Loucy (cell line): ENCODE results near the gene CHD6.

Experiments
- H2AFZ ChIP-seq: fragments of 200-600 bp; sonication (generic); 2 replicates; pipeline ENCODE4 v1.6.0; 2016; ENCODE audit warnings: antibody characterized with exemption, mild to moderate bottlenecking, low read length, moderate library complexity
- H3F3A ChIP-seq: fragments of 200-600 bp; 2 replicates; pipeline ENCODE4 v1.6.0; 2016; ENCODE audit warnings: antibody characterized with exemption, low read depth, mild to moderate bottlenecking
- H3K27me3 ChIP-seq: fragments of 200-600 bp; sonication (generic); 2 replicates; pipeline ENCODE4 v1.6.1; 2014; ENCODE audit warnings: low read length, mild to moderate bottlenecking; ENCODE audit not compliant: insufficient read depth, poor library complexity, severe bottlenecking
- H3K36me3 ChIP-seq: fragments of 200-600 bp; sonication (generic); 2 replicates; pipeline ENCODE4 v1.6.1; 2016; ENCODE audit warnings: low read length; ENCODE audit not compliant: insufficient read depth
- H3K4me1 ChIP-seq: fragments of 200-600 bp; sonication (generic); 2 replicates; pipeline ENCODE4 v1.5.1; 2014; ENCODE audit warnings: low read length, mild to moderate bottlenecking; ENCODE audit not compliant: insufficient read depth, poor library complexity, severe bottlenecking
- H3K4me2 ChIP-seq: fragments of 200-600 bp; sonication (generic); 2 replicates; pipeline ENCODE4 v1.6.0; 2014; ENCODE audit warnings: antibody characterized with exemption, low read length, low read depth, mild to moderate bottlenecking; ENCODE audit not compliant: poor library complexity, severe bottlenecking
- H3K4me3 ChIP-seq: fragments of 200-600 bp; sonication (generic); 2 replicates; pipeline ENCODE4 v1.5.1; 2014; ENCODE audit warnings: low read length, mild to moderate bottlenecking, mixed read lengths; ENCODE audit not compliant: poor library complexity, severe bottlenecking
- H3K79me2 ChIP-seq: fragments of 200-600 bp; sonication (generic); 2 replicates; pipeline ENCODE4 v1.6.1; 2014; ENCODE audit warnings: low read length; ENCODE audit not compliant: insufficient read depth
- H3K9ac ChIP-seq: fragments of 200-600 bp; sonication (generic); 2 replicates; pipeline ENCODE4 v1.6.0; 2014; ENCODE audit warnings: mild to moderate bottlenecking, low read depth, low read length, moderate library complexity; ENCODE audit not compliant: poor library complexity, severe bottlenecking
- H3K9me2 ChIP-seq: fragments of 200-600 bp; sonication (generic); replicated peaks from 2 replicates; pipeline ENCODE4 v1.6.1; 2016; ENCODE audit warnings: low read depth, low read length, mixed read lengths
- H3K9me3 ChIP-seq: fragments of 200-600 bp; sonication (generic); 2 replicates; pipeline ENCODE4 v1.6.1; 2014; ENCODE audit warnings: mild to moderate bottlenecking, antibody characterized with exemption, low read length, low read depth; ENCODE audit not compliant: insufficient read depth
- H4K20me1 ChIP-seq: fragments of 200-600 bp; sonication (generic); 2 replicates; pipeline ENCODE4 v1.6.0; 2014; ENCODE audit warnings: antibody characterized with exemption, low read length, mild to moderate bottlenecking; ENCODE audit not compliant: insufficient read depth, poor library complexity, severe bottlenecking
- EZH2phosphoT487 ChIP-seq: fragments of 200-600 bp; IDR thresholded peaks from 2 replicates; pipeline ENCODE4 v1.6.1; 2018; ENCODE audit warnings: antibody characterized with exemption, mild to moderate bottlenecking, moderate library complexity, borderline replicate concordance
- TF ChIP-seq, protein P1 (sequence below): fragments of 200-600 bp; sonication (generic); conservative IDR thresholded peaks from 2 replicates; pipeline ENCODE4 v1.5.1; 2014; ENCODE audit warnings: mild to moderate bottlenecking, antibody characterized with exemption, low read length

The CHD6 gene

DNA sequence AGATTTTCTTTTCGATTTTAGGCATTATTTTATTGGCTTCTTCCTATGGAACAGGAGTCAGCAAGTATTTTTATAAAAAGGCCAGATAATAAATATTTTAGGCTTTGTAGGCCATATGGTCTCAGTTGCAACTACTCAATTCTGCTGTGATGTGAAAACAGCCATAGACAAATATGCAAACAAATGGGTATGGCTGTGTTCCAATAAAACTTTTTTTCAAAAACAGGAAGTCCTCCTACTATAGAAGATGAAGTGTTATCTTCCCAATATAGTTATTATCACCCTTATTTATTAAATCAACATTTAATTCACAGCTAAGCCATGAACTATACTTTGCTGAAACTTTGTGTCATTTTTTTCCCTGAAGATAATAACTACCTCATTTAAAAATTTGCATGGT is 57.2 kb downstream of the CHD6 start:
- no peak overlapping the region for H3K9ac ChIP-seq
- no peaks in the 10 kb centered on the region for H3K36me3 ChIP-seq
- H3F3A ChIP-seq = no peaks in the 10 kb centered on the region; the same call in 1 of the 2 replicates
- H3K9me3 ChIP-seq = no peaks in the 10 kb centered on the region
- H3K9me2 ChIP-seq = no peaks in the 10 kb centered on the region
- no peaks in the 10 kb centered on the region for H3K27me3 ChIP-seq
- H3K4me3 ChIP-seq = no peak overlapping the region
- H3K4me2 ChIP-seq = no peak overlapping the region
- no peak overlapping the region for H2AFZ ChIP-seq
- H4K20me1 ChIP-seq = peaks cover 51% of the 10 kb centered on the region
- H3K79me2 ChIP-seq = peaks cover 95% of the 10 kb centered on the region
- peaks cover 3% of the 10 kb centered on the region for H3K4me1 ChIP-seq
- TF ChIP-seq EZH2phosphoT487 = no peak
- TF ChIP-seq, protein P1, sequence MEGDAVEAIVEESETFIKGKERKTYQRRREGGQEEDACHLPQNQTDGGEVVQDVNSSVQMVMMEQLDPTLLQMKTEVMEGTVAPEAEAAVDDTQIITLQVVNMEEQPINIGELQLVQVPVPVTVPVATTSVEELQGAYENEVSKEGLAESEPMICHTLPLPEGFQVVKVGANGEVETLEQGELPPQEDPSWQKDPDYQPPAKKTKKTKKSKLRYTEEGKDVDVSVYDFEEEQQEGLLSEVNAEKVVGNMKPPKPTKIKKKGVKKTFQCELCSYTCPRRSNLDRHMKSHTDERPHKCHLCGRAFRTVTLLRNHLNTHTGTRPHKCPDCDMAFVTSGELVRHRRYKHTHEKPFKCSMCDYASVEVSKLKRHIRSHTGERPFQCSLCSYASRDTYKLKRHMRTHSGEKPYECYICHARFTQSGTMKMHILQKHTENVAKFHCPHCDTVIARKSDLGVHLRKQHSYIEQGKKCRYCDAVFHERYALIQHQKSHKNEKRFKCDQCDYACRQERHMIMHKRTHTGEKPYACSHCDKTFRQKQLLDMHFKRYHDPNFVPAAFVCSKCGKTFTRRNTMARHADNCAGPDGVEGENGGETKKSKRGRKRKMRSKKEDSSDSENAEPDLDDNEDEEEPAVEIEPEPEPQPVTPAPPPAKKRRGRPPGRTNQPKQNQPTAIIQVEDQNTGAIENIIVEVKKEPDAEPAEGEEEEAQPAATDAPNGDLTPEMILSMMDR = no peak

DNA sequence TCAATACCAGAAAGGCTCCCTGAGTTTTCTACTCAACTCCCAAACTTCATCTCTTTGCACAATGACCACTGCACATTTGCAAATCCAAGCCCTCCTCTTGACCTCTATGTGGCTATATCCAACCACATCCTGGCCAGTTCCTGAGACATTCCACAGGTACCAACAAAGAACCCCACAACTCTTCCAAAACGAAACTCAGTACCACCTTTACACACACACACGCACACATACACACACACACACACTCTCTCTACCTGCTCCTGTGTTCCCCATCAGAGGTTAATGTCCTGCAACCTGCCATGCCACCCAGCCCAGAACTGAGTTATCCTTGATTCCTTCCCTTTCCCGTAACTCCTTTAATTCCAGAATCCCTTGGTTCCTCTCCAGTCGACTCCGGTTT is 58.5 kb downstream of the CHD6 start:
- Histone ChIP-seq H2AFZ (no peak overlapping the region), H3K4me1 (peaks cover 3% of the 10 kb centered on the region), H3K4me2 (no peak overlapping the region), H3K9ac (no peak overlapping the region), H3F3A (no peaks in the 10 kb centered on the region; the same call in 1 of the 2 replicates), H3K36me3 (no peaks in the 10 kb centered on the region), H3K9me3 (no peaks in the 10 kb centered on the region), H3K9me2 (no peaks in the 10 kb centered on the region), H3K27me3 (no peaks in the 10 kb centered on the region), H3K79me2 (peaks cover 84% of the 10 kb centered on the region), H4K20me1 (peaks cover 51% of the 10 kb centered on the region), H3K4me3 (no peak overlapping the region)
- TF ChIP-seq, protein P1 = no peak
- no peak for TF ChIP-seq EZH2phosphoT487

DNA sequence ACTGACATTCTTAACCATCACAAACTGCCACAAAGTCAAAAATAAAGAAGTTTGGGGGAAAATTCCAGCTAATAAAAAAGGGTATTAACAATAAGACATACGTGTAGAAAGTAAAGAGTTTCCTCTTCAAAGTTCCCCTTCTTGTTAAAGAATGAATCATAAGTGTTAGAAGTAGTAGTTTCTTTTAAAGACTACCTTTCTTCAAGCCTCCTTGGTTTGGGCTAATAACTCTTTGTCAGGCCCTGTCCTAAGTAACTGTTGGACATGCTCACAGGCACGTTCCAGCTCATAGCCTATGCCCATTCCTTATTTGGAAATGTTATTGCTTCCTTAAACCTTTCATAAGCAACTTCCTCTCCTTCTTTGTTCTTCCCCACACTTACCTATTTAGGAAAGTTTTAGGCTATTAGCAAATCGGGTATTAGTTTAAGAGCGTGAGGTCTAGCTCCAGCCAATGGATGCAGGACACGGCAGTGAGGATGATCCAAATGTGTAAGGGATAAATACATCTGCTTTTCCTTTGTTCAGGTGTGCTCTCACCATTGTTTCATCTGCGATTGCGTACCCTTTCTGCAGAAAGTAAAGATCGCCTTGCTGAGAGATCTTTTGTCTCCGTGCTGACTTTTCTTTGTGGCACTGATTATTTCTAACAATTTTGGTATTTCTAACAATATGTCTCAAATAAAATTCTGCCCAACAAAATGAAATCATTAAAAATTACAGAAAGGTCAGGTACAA is 64.9 kb downstream of the CHD6 start:
- no peak overlapping the region for H3K9ac ChIP-seq
- peaks cover 13% of the 10 kb centered on the region for H3K4me1 ChIP-seq
- H3K9me2 ChIP-seq = no peaks in the 10 kb centered on the region
- no peak overlapping the region for H3K4me2 ChIP-seq
- H4K20me1 ChIP-seq = peaks cover 5% of the 10 kb centered on the region
- H3K9me3 ChIP-seq = no peaks in the 10 kb centered on the region
- H3K27me3 ChIP-seq = no peaks in the 10 kb centered on the region
- no peak for TF ChIP-seq EZH2phosphoT487
- TF ChIP-seq, protein P1 = no peak
- H3K36me3 ChIP-seq = peaks cover 16% of the 10 kb centered on the region
- peaks cover 66% of the 10 kb centered on the region for H3K79me2 ChIP-seq
- no peak overlapping the region for H2AFZ ChIP-seq
- no peaks in the 10 kb centered on the region; the same call in 1 of the 2 replicates for H3F3A ChIP-seq
- no peak overlapping the region for H3K4me3 ChIP-seq
